Mesothelial cell of epicardium (in vitro differentiated cells): ENCODE measurements around the gene TMEM52. TPM values are rescaled to one million over a fixed set of nuclear protein-coding genes. Genes with fewer than 3 reads are reported as not detected.

Source experiments
- DNase-seq, 2 experiments: peaks; one replicate each; pipeline ENCODE4 v3.0.0; 2021; ENCODE audit warnings: low spot score in 2 of 2; ENCODE audit not compliant: unreplicated experiment in 2 of 2
- H3K27ac Mint-ChIP-seq: 2 replicates; pipeline ENCODE4 v1.8.0; 2021; ENCODE audit warnings: mixed read lengths
- H3K27me3 Mint-ChIP-seq: 2 replicates; pipeline ENCODE4 v1.8.0; 2021; ENCODE audit warnings: low read depth, mixed read lengths
- H3K36me3 Mint-ChIP-seq: 2 replicates; pipeline ENCODE4 v1.8.0; 2021; ENCODE audit warnings: mixed read lengths
- H3K4me1 Mint-ChIP-seq: 2 replicates; pipeline ENCODE4 v1.8.0; 2021; ENCODE audit warnings: mixed read lengths
- H3K4me3 Mint-ChIP-seq: 2 replicates; pipeline ENCODE4 v1.8.0; 2021; ENCODE audit warnings: mild to moderate bottlenecking, moderate library complexity, mixed read lengths
- H3K9me3 Mint-ChIP-seq: 2 replicates; pipeline ENCODE4 v1.8.0; 2021; ENCODE audit warnings: mixed read lengths
- CTCF ChIP-seq: fragments of 200-600 bp; sonication (generic); IDR thresholded peaks from one replicate; pipeline ENCODE4 v1.5.0; 2021; ENCODE audit warnings: antibody characterized with exemption; ENCODE audit not compliant: unreplicated experiment
- total RNA-seq: library from RNA; stranded (reverse); gene quantifications from 3 replicates; pipeline ENCODE4 v1.2.1, GENCODE V29; 2021

TMEM52 gene
- total RNA-seq, 1 donor from 2014 or later, result 2.8 TPM

- no peaks in the 10 kb centered on the region for H3K36me3 Mint-ChIP-seq
- H3K9me3 Mint-ChIP-seq, result no peaks in the 10 kb centered on the region
- H3K4me3 Mint-ChIP-seq, result no peak overlapping the region
- peaks cover 4% of the 10 kb centered on the region for H3K4me1 Mint-ChIP-seq
- peaks cover 29% of the 10 kb centered on the region for H3K27me3 Mint-ChIP-seq
- TF ChIP-seq CTCF, result no peak
- DNase-seq, result no peak
- no peak overlapping the region for H3K27ac Mint-ChIP-seq
Measured at GRCh38 chr1:1946540-1946939, 27.5 kb upstream of the TMEM52 start.

DNA sequence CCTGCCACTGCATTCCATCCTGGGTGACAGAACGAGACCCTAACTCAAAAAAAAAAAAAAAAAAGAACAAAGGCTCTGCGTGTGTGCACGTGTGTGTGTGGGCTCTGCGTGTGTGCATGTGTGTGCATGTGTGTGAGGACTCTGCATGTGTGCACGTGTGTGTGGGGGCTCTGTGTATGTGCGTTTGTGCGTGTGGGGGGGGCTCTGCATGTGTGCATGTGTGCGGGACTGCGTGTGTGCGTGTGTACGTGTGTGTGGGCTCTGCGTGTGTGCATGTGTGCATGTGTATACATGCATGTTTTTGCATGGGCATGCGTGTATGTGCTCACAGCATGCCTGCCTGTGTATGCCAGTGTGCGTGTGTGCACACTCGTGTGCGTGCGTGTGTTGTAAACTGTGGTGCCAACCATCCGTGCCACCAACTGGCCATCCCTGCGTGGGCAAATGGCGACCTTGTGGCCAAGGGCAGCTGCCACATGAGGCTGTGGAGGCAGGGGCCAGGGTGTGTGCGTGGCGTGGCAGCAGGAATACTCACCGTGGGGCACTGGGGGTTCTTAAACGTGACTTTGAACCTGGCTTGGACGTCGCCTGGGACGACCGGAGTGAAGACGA is 26.8 kb upstream of the TMEM52 start:
- DNase-seq, result no peak
- TF ChIP-seq CTCF, result no peak
- no peaks in the 10 kb centered on the region for H3K36me3 Mint-ChIP-seq
- no peak overlapping the region for H3K27ac Mint-ChIP-seq
- H3K4me3 Mint-ChIP-seq, result no peak overlapping the region
- peaks cover 27% of the 10 kb centered on the region for H3K27me3 Mint-ChIP-seq
- H3K4me1 Mint-ChIP-seq, result peaks cover 4% of the 10 kb centered on the region
- no peaks in the 10 kb centered on the region for H3K9me3 Mint-ChIP-seq

- H3K27ac Mint-ChIP-seq, result no peak overlapping the region
Measured at GRCh38 chr1:1943834-1944570, 24.9 kb upstream of the TMEM52 start.

DNA sequence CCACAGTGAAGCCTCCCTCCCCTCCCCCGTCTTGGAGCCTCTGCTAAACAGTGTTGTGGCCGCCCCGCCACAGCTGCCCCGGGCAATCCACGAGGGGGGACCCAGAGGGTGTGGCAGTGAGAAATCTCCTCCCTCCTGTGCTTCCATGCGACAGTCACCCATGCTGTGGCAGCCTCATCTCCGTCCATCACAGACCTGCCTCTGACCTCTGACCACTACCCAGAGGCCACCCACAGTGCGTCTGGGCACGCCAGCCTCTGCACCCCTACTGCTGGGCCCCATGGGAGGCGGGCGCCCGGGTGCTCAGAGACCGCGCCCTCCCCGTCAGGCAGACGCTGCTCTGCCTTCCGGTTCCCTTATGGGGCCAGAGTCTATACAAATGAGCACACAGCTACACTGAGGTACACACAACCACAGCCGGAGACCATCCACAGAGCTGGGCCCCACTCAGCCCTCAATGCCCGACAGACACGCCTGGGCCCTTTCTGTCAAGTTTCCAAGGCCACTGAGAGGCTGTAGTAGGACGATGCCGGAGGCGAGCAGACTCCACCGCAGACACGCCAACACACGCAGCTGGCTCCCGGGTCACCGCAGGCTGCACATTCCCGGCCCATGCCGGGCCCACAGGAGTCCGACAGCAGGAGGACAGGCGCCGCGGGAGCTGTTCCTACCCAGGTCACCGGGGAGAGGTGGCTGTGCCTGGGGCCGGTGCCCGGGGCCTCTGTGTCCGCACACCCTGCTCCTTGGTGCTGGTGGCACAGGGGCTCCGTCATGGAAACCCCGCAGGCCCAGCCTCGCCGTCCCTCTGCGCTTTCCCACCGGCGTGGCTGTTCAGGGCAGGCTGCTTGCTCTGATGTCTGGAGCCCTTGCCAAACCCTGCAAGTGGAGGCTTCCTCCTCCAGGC is 23.9 kb upstream of the TMEM52 start:
- Mint-ChIP-seq H3K36me3 (no peaks in the 10 kb centered on the region), H3K27me3 (peaks cover 12% of the 10 kb centered on the region), H3K4me1 (peaks cover 4% of the 10 kb centered on the region), H3K4me3 (no peak overlapping the region), H3K9me3 (no peaks in the 10 kb centered on the region), H3K27ac (no peak overlapping the region)
- TF ChIP-seq CTCF, result no peak
- DNase-seq, result no peak

More at GRCh38 chr1:1943834-1944570, 24.9 kb upstream of the TMEM52 start:
- H3K4me1 Mint-ChIP-seq, result peaks cover 4% of the 10 kb centered on the region
- H3K9me3 Mint-ChIP-seq, result no peaks in the 10 kb centered on the region
- peak; percentile 92 for TF ChIP-seq CTCF
- H3K4me3 Mint-ChIP-seq, result peak overlapping the region; percentile 34
- no peaks in the 10 kb centered on the region for H3K36me3 Mint-ChIP-seq
- peaks cover 17% of the 10 kb centered on the region for H3K27me3 Mint-ChIP-seq
- DNase-seq, result peak in 1 of 2 experiments; percentile 76

GRCh38 chr1:1941868-1942752 is 23.0 kb upstream of the TMEM52 start:
- TF ChIP-seq CTCF, result no peak
- no peak for DNase-seq
- H3K4me1 Mint-ChIP-seq, result peaks cover 4% of the 10 kb centered on the region
- peaks cover 12% of the 10 kb centered on the region for H3K27me3 Mint-ChIP-seq
- H3K4me3 Mint-ChIP-seq, result no peak overlapping the region
- no peak overlapping the region for H3K27ac Mint-ChIP-seq
- no peaks in the 10 kb centered on the region for H3K36me3 Mint-ChIP-seq
- H3K9me3 Mint-ChIP-seq, result no peaks in the 10 kb centered on the region
